ENCODE data around the gene IVNS1ABP. TPM values are rescaled to one million over a fixed set of nuclear protein-coding genes. Genes with fewer than 3 reads are reported as not detected.

The IVNS1ABP gene
- total RNA-seq, 1 donor from 2014 or later: 70.3 TPM

- no peak for TF ChIP-seq CTCF (IDR thresholded peaks at IDR 0.05; ENCODE audit: borderline replicate concordance)
- DNase-seq: no peak
- H3K4me3 ChIP-seq: no peak overlapping the region
- intact Hi-C loops (cut with micrococcal nuclease): no loop called here
- H3K4me1 ChIP-seq: peaks cover 13% of the 10 kb centered on the region
- H3K9me3 ChIP-seq (replicated peaks): no peaks in the 10 kb centered on the region
- H3K36me3 ChIP-seq: no peaks in the 10 kb centered on the region
- no peak overlapping the region for H3K27ac ChIP-seq (replicated peaks)
- H3K27me3 ChIP-seq (ENCODE audit: low read depth): no peaks in the 10 kb centered on the region
Measured at GRCh38 chr1:185250063-185250462, 67.0 kb downstream of the IVNS1ABP start.

DNA sequence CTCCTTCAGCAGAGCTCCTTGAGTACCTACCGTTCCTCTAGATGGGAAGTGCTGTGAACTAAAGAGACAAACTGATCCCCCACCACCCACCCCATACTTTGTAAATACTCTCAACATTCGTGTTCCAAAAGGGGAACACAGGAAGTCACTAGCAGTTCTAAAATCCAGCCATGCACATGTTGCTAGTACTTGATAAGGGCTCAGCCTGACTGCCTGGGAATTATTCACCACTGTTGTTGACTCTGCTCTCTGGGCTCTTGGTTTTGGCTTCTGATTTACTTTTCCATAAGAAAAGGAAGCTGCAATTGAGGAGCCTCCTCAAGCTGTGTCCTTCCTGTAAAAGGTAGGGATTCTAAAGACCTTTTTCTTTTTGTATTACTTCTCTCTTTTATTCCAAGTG, 67.5 kb downstream of the IVNS1ABP start:
- no peak for TF ChIP-seq CTCF (IDR thresholded peaks at IDR 0.05; ENCODE audit: borderline replicate concordance)
- no peaks in the 10 kb centered on the region for H3K36me3 ChIP-seq
- no peaks in the 10 kb centered on the region for H3K9me3 ChIP-seq (replicated peaks)
- H3K27me3 ChIP-seq (ENCODE audit: low read depth): no peaks in the 10 kb centered on the region
- H3K4me3 ChIP-seq: no peak overlapping the region
- DNase-seq: no peak
- peak overlapping the region; percentile 4 for H3K27ac ChIP-seq (replicated peaks)
- intact Hi-C loops (cut with micrococcal nuclease): loop anchor here (10.0 kb wide), 1 partner anchor 425 kb away; no protein-coding TSS in a partner anchor
- peaks cover 13% of the 10 kb centered on the region for H3K4me1 ChIP-seq

Other genes with a start within 250 kb of the IVNS1ABP start
- gene TRMT1L, start 160.3 kb downstream of the IVNS1ABP start, total RNA-seq: 26.1 TPM
- gene SWT1, start 160.1 kb downstream of the IVNS1ABP start, total RNA-seq: 7.4 TPM